GM19324 (cell line): ENCODE data around the gene CKAP2L.

Experiments used
- ATAC-seq: cut with Tn5 transposase; IDR thresholded peaks from one replicate; pipeline ENCODE4 v1.9.1; 2021; ENCODE audit warnings: mild to moderate bottlenecking, moderate library complexity; ENCODE audit not compliant: unreplicated experiment, low FRiP score

Gene CKAP2L

GRCh38 chr2:112767693-112768330 is 3.4 kb upstream of the CKAP2L start:
- no peak for ATAC-seq

GRCh38 chr2:112765251-112765650 is 842 bp upstream of the CKAP2L start:
- ATAC-seq: no peak

- ATAC-seq: no peak
Measured at GRCh38 chr2:112762276-112762675, 2.1 kb downstream of the CKAP2L start.

- ATAC-seq: no peak
Measured at GRCh38 chr2:112760149-112760548, 4.3 kb downstream of the CKAP2L start.

GRCh38 chr2:112758711-112759110 is 5.7 kb downstream of the CKAP2L start:
- no peak for ATAC-seq

GRCh38 chr2:112757265-112757664 is 7.1 kb downstream of the CKAP2L start:
- no peak for ATAC-seq

GRCh38 chr2:112756207-112756606 is 8.2 kb downstream of the CKAP2L start:
- ATAC-seq: no peak

- ATAC-seq: no peak
Measured at GRCh38 chr2:112755444-112755843, 9.0 kb downstream of the CKAP2L start.

- no peak for ATAC-seq
Measured at GRCh38 chr2:112754564-112754963, 9.8 kb downstream of the CKAP2L start.

- no peak for ATAC-seq
Measured at GRCh38 chr2:112752667-112753066, 11.7 kb downstream of the CKAP2L start.

- ATAC-seq: no peak
Measured at GRCh38 chr2:112751451-112752197, 12.8 kb downstream of the CKAP2L start.

- ATAC-seq: no peak
Measured at GRCh38 chr2:112750560-112750843, 13.9 kb downstream of the CKAP2L start.

GRCh38 chr2:112749755-112750559 is 14.5 kb downstream of the CKAP2L start:
- peak; percentile 59 for ATAC-seq

GRCh38 chr2:112740527-112740926 is 23.9 kb downstream of the CKAP2L start:
- no peak for ATAC-seq

GRCh38 chr2:112737542-112738232 is 26.7 kb downstream of the CKAP2L start:
- no peak for ATAC-seq

GRCh38 chr2:112733871-112734270 is 30.5 kb downstream of the CKAP2L start:
- no peak for ATAC-seq

- no peak for ATAC-seq
Measured at GRCh38 chr2:112733456-112733855, 31.0 kb downstream of the CKAP2L start.

- no peak for ATAC-seq
Measured at GRCh38 chr2:112731479-112731878, 32.9 kb downstream of the CKAP2L start.

GRCh38 chr2:112730791-112731190 is 33.6 kb downstream of the CKAP2L start:
- ATAC-seq: no peak

- no peak for ATAC-seq
Measured at GRCh38 chr2:112730216-112730615, 34.2 kb downstream of the CKAP2L start.
